Suprapubic skin (tissue), 4 donors: Measurements from ENCODE around the gene C11orf68. TPM values are rescaled to one million over a fixed set of nuclear protein-coding genes. Genes with fewer than 3 reads are reported as not detected.

Source experiments
- DNase-seq, 2 donors: peaks; one replicate each; pipeline ENCODE4 v3.0.0-alpha.2; 2019; ENCODE audit warnings: low spot score in 2 of 2
- H3K27ac ChIP-seq: fragments of 200-600 bp; sonication (generic); one replicate; pipeline ENCODE4 v1.5.1; 2019
- H3K27me3 ChIP-seq: fragments of 200-600 bp; sonication (generic); one replicate; pipeline ENCODE4 v1.5.1; 2019
- H3K36me3 ChIP-seq: fragments of 200-600 bp; sonication (generic); one replicate; pipeline ENCODE4 v1.5.1; 2019
- H3K4me1 ChIP-seq: fragments of 200-600 bp; sonication (generic); one replicate; pipeline ENCODE4 v1.5.1; 2019
- H3K4me3 ChIP-seq: fragments of 200-600 bp; sonication (generic); one replicate; pipeline ENCODE4 v1.5.1; 2019; ENCODE audit warnings: mild to moderate bottlenecking
- H3K9me3 ChIP-seq: fragments of 200-600 bp; sonication (generic); one replicate; pipeline ENCODE4 v1.5.1; 2019
- CTCF ChIP-seq, 2 donors: fragments of 200-600 bp in 1 of 2; fragments of 450-650 bp in 1 of 2; sonication (generic) in 1 of 2; IDR thresholded peaks; one replicate each; pipeline ENCODE4 v1.5.1; 2016 to 2019; ENCODE audit warnings: antibody characterized with exemption in 2 of 2, mild to moderate bottlenecking in 1 of 2, moderate library complexity in 1 of 2
- EP300 ChIP-seq: sonication (generic); formaldehyde crosslinking; IDR thresholded peaks from one replicate; pipeline ENCODE4 v1.6.1; 2017; ENCODE audit warnings: antibody characterized with exemption
- POLR2A ChIP-seq, 2 donors: fragments of 450-650 bp; IDR thresholded peaks; one replicate each; pipeline ENCODE4 v1.6.1; 2017; ENCODE audit warnings: antibody characterized with exemption in 2 of 2, mild to moderate bottlenecking in 2 of 2, moderate library complexity in 2 of 2
- POLR2AphosphoS5 ChIP-seq, 3 donors: sonication (generic); formaldehyde crosslinking; IDR thresholded peaks; one replicate each; pipeline ENCODE4 v1.6.1; 2017; ENCODE audit warnings: antibody characterized with exemption in 3 of 3
- WGBS: methylation state at CpG from one replicate; pipeline ENCODE4 v1.1.5; 2018; 5-methylcytosine and 5-hydroxymethylcytosine counted together
- total RNA-seq, 4 donors: library from RNA; depleted of rRNA; stranded (reverse); fragments of >200 nt; gene quantifications; one replicate each; pipeline ENCODE4 v1.1.0, GENCODE V29; 2016

The C11orf68 gene
- total RNA-seq, 4 donors from 2014 or later = 17.4 to 21.6 (median 19.5) TPM

GRCh38 chr11:65944191-65944590 lies 25.3 kb upstream of the C11orf68 start:
- no peak for TF ChIP-seq POLR2AphosphoS5 (IDR thresholded peaks at IDR 0.05)
- no peak for TF ChIP-seq EP300
- no peak for TF ChIP-seq POLR2A (IDR thresholded peaks at IDR 0.05)
- no peak for DNase-seq
- Histone ChIP-seq H3K9me3 (no peaks in the 10 kb centered on the region), H3K4me3 (no peak overlapping the region), H3K27me3 (no peaks in the 10 kb centered on the region), H3K27ac (no peak overlapping the region), H3K4me1 (no peaks in the 10 kb centered on the region), H3K36me3 (no peaks in the 10 kb centered on the region)
- 90% methylated on average over 8 of the region's 8 CpGs for WGBS

DNA sequence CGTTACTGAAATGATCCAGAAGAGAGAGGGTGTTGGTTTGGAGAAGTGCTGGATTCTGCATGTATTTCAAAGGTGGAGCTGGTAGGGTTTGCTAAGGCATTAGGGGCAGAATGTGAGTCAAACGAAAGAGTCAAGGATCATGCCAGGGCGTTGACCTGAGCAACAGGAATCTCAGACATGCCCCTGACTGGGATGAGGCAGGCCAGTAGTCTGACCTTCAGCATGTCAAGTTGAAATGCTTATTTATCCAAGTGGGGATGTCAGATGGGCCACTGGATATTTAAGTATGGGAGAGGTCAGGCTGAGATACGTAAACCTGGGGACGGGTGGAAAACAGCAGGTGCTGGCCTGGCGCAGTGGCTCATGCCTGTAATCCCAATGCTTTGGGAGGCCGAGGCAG lies 23.7 kb upstream of the C11orf68 start:
- Histone ChIP-seq H3K4me3 (no peak overlapping the region), H3K36me3 (no peaks in the 10 kb centered on the region), H3K4me1 (no peaks in the 10 kb centered on the region), H3K27ac (no peak overlapping the region), H3K9me3 (no peaks in the 10 kb centered on the region), H3K27me3 (no peaks in the 10 kb centered on the region)
- no peak for DNase-seq
- WGBS = 88% methylated on average over 7 of the region's 7 CpGs
- no peak for TF ChIP-seq EP300
- TF ChIP-seq POLR2A (IDR thresholded peaks at IDR 0.05) = no peak
- no peak for TF ChIP-seq POLR2AphosphoS5 (IDR thresholded peaks at IDR 0.05)
- no peak for TF ChIP-seq CTCF (IDR thresholded peaks at IDR 0.05)

DNA sequence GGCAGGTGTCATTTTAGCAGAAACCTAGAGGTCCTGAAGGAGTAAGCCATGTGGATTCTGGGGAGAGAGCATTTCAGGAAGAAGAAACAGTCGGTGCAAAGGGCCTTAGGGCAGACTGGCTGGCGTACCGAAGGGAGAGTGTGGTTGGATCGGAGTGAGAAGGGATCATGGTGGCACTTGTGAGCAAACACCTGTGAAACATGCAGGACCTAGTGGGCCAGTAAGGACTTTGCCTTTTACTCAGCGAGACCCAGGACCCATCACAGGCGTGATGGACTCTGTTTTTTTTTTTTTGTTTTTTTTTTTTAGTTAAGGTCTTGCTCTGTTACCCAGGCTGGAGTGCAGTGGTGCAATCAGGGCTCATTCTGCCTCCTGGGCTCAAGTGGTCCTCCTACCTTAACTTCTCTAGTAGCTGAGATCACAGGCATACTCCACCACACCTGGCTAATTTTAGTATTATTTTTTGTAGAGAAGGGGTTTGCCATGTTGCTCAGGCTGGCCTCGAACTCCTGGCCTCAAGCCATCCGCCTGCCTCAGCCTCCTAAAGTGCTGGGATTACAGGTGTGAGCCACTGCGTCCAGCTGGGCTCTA lies 23.0 kb upstream of the C11orf68 start:
- Histone ChIP-seq H3K36me3 (no peaks in the 10 kb centered on the region), H3K4me3 (no peak overlapping the region), H3K9me3 (no peaks in the 10 kb centered on the region), H3K27me3 (no peaks in the 10 kb centered on the region), H3K4me1 (no peaks in the 10 kb centered on the region), H3K27ac (no peak overlapping the region)
- 70% methylated on average over 9 of the region's 9 CpGs for WGBS
- TF ChIP-seq CTCF (IDR thresholded peaks at IDR 0.05) = no peak
- no peak for TF ChIP-seq EP300
- TF ChIP-seq POLR2AphosphoS5 (IDR thresholded peaks at IDR 0.05) = no peak
- TF ChIP-seq POLR2A (IDR thresholded peaks at IDR 0.05) = no peak
- no peak for DNase-seq

DNA sequence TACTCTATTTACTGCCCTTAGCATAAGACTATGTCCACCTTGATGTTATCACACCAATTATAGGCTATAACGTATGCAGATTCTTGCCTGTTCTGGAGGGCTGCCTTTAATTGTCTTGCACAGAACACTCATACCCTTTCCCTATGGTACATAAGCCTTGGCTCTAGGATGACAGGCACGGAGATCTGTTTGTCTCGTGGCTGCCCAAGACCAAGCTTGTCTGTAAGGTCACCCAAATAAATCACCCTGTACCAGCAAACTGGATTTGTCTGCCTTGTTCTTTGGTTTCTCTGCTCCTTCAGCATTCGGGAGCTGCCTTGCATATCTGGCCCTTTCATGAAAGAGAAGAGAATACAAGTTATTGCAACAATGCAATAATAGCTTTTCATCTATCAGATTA lies 18.9 kb upstream of the C11orf68 start:
- WGBS = 66% methylated on average over 4 of the region's 4 CpGs
- TF ChIP-seq POLR2AphosphoS5 (IDR thresholded peaks at IDR 0.05) = no peak
- no peak for TF ChIP-seq EP300
- no peak for TF ChIP-seq POLR2A (IDR thresholded peaks at IDR 0.05)
- TF ChIP-seq CTCF (IDR thresholded peaks at IDR 0.05) = no peak
- no peak for DNase-seq

DNA sequence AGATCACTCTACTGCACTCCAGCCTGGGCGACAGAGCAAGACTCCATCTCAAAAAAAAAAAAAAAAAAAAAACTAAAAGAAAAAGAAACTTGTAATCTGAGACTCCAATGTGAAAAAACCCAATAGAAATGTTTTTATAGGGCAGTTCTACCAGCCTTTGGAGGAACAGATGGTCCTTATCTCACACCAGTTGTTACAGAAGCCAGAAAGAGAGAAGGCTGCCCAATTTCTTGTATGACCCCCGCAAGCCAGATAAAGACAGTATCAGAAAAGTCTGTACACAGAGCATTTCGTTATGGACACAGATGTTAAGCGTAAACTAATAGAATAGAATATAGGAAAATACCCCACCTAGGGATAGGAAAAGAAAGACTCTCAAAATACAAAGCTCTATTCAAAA lies 15.2 kb upstream of the C11orf68 start:
- Histone ChIP-seq H3K27me3 (no peaks in the 10 kb centered on the region), H3K4me1 (no peaks in the 10 kb centered on the region), H3K9me3 (no peaks in the 10 kb centered on the region), H3K27ac (no peak overlapping the region), H3K36me3 (no peaks in the 10 kb centered on the region), H3K4me3 (no peak overlapping the region)
- TF ChIP-seq POLR2A (IDR thresholded peaks at IDR 0.05) = no peak
- TF ChIP-seq POLR2AphosphoS5 (IDR thresholded peaks at IDR 0.05) = no peak
- no peak for TF ChIP-seq CTCF (IDR thresholded peaks at IDR 0.05)
- TF ChIP-seq EP300 = no peak
- 76% methylated on average over 4 of the region's 4 CpGs for WGBS
- DNase-seq = no peak

More for the DNA sequence above, 18.9 kb upstream of the C11orf68 start:
- Histone ChIP-seq H3K27ac (no peak overlapping the region), H3K9me3 (no peaks in the 10 kb centered on the region), H3K36me3 (no peaks in the 10 kb centered on the region), H3K27me3 (no peaks in the 10 kb centered on the region), H3K4me3 (no peak overlapping the region), H3K4me1 (no peaks in the 10 kb centered on the region)

- no peak for DNase-seq
- Histone ChIP-seq H3K36me3 (no peaks in the 10 kb centered on the region), H3K4me1 (no peaks in the 10 kb centered on the region), H3K4me3 (no peak overlapping the region), H3K27me3 (no peaks in the 10 kb centered on the region), H3K9me3 (no peaks in the 10 kb centered on the region), H3K27ac (no peak overlapping the region)
- TF ChIP-seq POLR2AphosphoS5 (IDR thresholded peaks at IDR 0.05) = no peak
- WGBS = 41% methylated on average over 9 of the region's 9 CpGs
Measured at GRCh38 chr11:65932558-65932919, 13.7 kb upstream of the C11orf68 start.
